Left hindlimb (tissue), 1 donor: ENCODE data around the gene FAM83G.

Experiments
- DNase-seq: peaks from one replicate; pipeline ENCODE4 v3.0.0-alpha.2; 2018

Gene FAM83G

DNA sequence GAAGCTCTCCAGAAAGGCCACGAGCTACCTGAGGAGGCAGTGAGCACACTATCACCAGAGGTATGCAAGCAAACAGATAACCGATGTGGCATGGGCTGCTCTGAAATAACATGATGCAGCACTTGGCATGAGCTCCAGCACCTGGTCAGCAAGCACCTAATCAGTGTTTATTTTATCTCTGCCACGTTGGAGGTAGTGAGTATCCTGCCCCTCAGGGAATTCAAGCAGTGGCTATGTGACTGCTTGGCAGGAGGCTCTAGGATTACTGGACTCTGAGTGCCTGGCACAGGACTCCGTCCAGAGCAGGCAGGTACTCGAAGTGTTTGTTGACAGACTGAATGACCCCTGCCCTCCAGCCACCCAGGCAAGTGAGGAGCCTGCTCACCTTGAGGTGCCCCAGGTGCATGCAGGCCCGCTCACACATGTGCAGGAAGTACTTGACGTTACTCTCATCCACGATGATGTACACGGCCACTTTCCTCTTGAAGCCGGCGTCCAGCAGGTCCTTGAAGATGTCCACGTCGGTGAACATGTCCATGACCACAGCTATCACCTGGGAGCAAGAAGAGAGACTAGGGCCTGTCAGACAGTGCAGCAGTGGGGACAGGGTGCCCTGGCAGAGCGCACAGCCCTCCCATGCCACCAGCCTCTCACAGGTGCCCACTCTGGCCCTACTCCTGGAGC, 16.6 kb downstream of the FAM83G start:
- DNase-seq: no peak

DNA sequence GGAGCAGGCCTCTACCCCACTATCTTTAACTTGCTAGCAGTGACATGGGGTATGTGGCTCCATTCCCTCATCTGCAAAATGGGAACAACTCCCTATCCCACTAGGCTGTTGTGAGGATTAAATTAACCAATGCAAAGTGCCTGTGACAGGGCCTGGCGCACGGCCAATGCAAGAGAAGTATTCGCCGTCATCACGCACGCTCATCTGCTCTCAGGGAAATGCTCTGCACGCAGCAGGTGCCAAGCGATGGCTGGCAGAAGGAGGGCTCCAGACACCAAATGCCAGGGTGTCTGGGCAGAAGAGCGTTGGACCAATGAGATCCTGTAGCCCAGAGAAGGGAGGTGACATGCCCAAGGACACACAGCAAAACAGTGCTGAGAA, 17.3 kb downstream of the FAM83G start:
- DNase-seq: no peak

DNA sequence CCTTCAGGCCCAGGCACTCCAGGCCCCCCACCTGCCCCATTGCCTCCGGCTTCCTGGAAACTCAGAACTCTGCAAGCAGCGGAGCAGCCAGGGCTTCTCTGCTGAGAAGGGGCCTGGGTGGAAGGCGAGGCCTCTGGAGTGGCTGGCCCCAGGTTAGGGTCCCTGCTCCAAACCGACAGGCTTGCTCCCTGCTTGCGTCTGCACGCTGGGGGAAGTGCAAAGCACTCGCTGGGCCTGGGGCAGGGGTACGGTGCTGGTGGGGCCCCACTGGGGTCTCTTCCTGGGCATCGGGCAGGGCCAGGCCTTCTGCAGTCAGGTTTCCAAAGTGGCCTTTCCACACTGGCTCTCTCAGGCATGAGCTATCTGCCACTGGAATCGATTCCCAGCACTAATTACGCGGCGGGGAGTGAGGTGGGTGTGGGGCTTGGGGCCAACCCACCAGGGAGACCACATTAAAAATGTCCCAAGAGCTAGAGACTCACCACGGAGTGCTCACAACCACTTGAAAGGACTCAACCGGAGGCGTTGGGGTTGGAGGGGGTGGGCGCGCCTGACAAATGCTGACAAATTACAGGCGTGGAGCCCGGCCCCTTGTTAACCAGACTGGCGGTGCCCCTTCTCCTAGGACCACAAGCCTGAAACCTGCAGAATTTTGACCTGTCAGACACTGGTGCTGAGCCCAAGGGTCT, 17.9 kb downstream of the FAM83G start:
- DNase-seq: no peak

DNA sequence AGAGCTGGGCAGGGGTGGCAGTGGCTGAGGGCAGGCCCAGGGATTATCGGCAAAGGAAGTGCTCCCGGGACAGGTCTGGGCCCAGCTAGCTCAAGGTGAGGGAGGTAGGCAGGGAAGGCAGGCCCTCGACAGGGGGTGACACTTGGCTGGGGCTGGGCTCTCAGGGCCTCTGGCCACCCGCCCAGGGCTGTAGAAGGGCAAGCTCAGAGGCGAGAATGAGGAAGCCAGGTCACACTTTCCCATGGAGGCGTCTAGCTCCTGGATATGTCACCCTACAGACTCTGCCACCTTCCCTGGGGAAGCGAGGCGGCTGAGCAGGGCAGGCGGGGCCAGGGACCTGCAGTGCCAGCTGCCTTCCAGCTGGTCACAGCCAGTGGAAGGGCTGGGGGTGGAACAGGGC, 19.1 kb downstream of the FAM83G start:
- no peak for DNase-seq

DNA sequence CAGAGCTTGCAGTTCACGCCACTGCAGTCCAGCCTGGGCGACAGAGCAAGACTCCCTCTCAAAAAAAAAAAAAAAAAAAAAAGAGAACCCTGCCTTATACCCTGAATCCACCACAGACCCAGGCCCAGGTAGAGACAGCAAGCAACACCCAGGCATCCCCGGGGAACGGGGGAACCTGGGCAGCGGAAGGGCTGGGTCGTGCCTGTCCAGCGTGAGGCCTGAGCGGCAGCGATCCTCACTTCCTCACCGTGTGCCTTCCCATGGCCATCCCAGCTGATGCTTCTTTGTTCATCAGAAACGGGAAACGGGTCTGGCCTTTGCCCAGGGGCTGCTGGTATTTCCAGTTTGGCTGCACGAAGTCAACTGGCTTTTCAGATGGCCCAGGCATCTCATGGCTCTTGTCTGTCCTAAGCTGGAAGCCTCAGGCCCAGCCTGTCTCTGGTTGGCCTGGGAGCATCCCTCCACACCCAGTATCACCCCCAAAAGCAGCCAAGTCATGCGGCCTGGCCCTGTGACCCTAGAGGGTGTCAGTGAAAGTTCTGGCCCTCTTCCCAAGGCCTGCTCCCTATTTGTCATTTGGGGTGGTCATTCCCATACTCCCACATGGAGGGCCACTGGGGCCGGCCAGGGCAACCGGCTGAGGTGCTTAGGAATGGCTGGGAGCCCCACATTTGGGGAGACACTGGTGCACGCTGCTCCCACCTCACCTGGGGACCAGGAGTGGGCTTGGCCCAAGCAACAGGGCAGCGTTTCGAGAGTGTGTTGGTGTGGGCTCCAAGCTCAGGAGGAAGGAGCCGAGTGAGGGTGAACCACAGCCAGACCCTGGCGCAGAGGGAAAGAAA, 20.1 kb downstream of the FAM83G start:
- no peak for DNase-seq

DNA sequence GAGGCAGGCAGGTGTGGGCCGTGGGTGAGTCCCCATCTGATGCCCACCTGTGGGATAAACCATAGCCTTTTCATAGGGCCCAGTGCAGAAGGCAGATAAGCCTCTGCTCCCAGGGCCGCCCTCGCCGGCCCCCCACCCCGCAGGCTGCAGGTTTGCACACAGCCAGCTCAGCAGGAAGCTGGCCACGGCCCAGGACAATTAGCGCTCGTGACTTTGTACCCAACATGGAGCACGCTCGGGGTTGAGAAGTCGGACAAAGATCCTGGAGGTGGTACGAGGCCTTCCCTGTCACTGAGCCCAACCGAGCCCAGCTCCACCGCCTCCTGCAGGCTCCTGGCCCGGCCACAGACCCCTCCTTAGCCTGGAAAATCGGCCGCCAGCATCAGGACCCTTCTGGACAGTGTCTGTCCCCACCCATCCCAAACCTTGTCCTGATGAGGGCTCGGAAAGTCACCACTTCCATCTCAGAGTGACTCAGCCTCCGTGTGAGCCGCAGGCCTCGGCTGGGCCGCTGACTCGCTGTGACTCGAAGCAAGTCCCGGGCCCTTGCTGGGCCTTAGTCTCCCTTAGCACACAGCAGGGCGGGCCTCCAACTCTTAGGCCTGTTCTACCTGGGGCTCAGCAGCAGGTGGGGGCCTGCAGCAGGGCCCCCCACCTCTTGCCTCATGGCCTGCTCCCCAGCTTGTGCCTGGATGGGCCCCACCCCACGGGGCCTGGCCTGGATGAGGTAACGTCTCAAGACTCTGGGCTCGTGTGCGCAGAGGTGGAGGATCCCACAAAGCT, 22.7 kb downstream of the FAM83G start:
- no peak for DNase-seq

DNA sequence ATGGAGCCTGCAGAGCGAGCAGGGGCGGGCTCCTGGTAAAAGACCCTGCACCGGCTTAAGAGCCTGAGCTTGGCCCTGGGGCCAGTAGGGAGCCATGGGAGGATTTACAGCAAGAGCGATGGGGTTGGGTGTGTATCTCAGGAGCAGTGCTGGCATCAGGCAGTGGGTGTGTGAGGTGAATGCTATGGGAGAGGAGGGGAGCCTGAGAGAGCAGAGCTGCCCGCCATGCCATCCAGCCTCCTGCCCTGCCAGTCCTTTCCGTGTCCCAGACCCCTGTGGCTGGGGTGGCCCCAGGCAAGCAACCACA, 23.3 kb downstream of the FAM83G start:
- no peak for DNase-seq

DNA sequence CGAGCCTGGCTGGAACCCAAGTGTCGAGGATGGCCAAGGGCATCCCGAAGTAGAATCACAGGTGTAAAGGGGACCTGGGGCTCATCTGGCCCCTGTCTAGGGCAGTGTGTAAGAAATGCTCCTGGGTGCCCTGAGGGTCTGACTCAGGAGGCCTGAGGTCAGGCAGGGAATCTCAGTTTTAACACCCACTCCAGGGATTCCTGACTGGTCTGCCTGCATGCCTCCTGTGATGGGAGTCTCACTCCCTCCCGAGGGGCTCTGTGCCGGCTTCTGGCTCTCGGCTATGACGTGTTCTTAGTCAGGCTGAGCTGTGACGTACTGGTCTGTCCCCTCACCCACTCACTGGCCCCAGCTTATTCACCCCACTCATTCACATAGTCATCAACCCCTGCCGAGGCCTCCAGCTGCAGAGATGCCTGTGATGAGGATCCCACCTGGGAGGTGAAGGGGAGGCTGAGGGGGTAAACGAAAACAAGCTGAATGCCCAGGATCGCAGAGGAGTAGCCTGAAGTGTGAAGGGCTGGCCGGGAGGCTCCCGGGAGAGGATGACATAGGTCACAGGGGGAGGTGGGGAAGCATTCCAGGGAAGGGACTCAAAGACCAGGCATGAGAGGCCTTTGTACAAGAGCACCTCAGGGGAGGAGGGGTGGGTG, 23.8 kb downstream of the FAM83G start:
- DNase-seq: no peak

DNA sequence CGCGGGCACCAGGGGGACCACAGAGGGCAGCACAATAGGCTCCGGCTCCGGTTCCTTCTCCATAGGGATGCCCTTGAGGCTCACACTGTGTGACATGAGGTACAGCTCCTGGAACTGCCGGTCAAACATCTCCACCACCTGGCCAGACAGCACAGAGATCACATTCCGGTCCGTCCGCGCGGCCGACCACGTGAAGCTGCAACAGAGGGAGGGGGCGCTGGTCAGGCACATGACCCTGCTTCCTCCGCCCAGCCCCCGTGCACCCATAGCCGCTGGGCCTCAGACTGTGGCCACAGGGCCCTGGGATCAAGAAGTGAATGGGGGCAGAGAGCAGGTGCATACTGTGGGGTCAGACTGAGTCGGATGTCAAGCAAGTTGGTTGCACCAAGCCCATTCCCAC, 25.9 kb downstream of the FAM83G start:
- DNase-seq: no peak

DNA sequence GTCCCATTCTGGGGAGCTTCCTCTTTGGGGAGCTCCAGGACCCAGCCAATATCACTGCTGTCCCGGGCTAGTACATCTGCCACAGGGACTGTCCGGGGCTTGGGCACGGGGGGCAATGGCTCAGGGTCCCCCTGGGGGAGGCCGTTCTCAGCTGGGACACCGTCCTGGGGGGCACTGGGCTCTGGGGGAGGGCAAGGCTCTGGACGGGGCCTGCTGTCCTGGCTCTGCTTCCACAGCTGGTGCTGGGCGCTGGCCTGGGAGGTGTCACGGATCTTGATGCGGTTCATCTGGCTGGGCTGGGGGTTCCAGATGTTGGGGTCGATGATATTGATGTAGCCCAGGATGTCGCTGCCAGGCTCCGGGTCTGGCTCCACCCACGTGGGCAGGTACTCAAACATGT, 26.5 kb downstream of the FAM83G start:
- DNase-seq: no peak

DNA sequence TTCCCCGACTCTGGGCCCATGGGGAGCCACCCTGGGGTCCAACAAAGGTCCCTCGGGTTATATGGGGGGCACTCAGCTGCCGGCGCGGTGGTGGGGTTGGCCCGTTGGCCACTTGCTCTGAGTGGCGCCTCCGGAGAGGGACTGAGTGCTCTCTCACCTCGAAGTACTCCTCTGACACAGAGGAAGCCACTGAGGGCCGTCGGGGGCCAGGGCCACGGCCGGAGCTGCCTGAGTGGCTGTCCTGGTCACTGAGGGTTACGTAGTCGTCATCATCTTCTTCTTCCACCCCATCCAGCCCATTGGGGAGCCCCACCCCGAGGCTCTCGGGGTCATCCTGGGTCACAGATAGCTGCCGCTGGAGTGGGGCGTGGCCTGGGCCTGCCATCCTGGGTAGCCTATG, 26.9 kb downstream of the FAM83G start:
- DNase-seq: no peak

DNA sequence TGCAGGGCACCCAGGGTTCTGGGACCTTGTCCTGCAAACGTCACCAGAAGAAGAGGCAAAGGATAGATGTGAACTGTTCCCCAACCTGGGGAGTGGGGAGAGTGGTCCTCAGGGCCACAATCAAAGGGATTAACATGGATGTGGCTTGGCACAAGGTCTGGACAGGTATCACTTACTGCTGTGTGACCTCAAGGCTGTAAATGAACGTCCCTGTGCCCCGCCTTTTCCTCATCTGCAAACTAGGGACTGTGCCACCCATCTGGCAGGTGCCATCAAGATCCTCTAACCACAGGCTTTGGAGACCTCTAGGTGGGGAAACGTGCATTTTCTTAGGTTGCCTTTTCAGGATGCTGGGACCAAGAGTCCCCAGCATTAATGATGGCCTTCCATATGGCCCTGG, 27.5 kb downstream of the FAM83G start:
- DNase-seq: no peak

DNA sequence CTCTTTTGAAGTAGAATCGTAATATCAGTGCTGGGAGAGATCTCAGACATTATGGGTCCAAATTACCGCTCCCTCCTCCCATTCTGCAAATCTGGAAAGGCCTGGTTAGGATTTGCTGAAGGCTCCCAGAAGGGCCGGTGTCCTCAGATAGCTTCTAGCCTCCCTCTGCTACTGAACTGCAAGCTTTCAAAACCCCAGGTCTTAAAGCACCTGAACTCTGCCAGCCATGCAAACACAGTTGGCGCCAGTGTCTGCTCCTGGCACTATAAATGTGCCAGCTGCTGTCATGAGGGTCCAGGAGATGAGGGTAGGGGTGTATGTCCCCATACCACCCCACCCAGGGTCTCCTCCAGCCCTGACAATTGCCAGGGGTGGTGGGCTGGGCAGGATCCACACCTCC, 28.4 kb downstream of the FAM83G start:
- DNase-seq: no peak

DNA sequence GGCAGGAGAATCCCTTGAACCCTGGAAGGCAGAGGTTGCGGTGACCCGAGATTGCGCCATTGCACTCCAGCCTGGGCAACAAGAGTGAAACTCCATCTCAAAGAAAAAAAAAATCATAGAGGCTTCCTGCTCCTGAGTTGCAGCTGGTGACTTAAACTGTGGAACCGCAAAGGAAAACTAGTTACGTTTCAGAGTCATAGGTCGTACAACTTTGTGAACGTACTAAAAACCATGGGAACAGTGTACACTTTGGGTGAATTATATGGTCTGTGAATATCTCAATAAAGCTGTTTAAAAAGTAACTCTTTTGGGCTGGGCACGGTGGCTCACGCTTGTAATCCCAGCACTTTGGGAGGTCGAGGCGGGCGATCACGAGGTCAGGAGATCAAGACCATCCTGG, 29.0 kb downstream of the FAM83G start:
- DNase-seq: no peak

DNA sequence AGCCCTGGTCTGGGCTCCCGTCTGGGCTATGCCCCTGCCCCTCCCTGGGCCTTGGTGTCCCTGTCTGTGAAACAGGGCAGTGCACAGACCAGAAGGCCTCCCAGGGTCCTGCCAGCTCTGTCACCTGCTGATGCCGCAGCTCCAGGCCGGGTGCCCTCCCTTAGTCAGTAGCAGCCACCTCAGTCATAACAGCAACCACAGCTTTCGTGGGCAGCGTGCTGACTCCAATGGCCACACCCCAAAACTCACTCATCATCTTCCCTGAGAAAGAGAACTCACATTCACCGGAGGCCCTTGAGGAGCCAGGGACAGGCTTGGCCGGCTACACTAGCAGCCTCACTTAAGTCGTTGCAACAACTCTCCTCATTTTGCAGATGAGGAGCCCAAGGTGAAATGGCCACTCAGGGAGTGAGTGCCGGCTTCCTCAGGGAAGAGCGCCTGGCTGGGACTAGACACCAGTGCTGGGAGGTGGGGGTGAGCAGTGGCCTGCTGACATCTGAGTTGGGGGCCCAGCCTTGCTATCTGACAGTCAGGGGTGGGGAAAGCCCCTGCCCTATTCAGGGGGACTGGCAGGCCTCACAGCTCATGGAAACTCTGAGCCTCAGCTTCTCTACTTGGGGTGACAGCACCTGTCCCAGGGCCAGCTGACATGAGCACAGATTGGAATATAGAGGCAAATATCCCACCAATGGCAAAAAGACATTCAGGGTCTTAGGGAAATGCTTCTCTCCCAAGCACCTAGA, 30.0 kb downstream of the FAM83G start:
- DNase-seq: no peak

DNA sequence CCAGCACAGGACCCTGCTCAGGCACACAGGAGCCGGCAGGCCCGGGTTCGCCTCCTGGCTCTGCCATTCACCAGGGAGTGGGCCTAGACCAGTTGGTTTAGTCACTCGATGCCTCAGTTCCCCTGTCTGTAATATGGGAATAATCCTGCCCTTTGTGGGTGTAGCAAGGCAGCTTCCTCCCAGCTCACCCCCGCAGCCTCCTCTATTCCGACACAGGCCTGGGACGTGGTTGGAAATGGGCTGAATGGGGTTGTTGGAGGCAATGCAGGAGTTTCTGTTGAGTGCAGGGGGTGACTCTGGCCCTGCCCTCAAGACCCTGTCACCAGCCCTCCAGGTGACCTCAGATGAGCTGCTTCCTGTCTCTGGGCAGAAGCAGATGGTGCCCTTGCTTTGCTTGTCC, 32.8 kb downstream of the FAM83G start:
- no peak for DNase-seq

DNA sequence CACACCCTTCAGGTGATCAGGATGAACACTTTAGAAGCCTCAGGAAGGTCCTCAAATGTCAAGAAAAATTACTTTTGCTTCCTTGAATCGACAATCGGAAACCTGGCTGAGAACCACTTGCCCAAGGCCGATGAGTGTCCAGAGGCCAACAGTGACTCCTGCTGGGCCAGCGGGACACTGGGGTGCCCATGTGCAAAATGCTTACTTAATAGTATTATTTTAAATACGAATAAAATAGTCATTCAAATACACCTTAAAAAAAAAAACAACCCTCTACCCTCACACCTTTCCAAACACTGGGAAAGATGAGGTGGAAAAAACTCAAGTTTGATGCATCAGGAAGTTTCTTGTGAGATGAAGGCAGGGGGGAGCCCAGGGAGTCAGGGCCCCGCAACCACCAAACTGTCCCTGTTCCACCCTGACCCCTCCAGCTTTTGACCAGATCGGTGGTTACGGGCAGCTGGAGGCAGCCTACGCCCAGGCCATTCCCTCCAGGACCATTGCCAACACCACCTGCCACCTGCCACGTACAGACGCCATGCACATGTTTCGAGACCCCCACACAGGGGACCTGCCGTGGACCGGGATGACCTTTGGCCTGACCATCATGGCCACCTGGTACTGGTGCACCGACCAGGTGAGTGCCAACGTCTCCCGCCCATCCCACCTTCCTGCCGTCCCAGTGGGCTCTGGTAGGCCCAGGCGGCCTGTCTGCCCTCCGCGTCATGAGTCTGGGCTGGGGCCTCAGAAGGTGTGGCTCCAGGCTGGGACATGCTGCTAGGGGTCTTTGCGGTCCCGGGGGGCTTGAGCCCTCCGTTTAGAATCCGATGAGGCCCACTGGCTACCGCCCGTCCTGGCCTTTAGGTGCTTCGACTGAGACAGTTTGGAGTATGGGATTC, 33.7 kb downstream of the FAM83G start:
- DNase-seq: no peak

DNA sequence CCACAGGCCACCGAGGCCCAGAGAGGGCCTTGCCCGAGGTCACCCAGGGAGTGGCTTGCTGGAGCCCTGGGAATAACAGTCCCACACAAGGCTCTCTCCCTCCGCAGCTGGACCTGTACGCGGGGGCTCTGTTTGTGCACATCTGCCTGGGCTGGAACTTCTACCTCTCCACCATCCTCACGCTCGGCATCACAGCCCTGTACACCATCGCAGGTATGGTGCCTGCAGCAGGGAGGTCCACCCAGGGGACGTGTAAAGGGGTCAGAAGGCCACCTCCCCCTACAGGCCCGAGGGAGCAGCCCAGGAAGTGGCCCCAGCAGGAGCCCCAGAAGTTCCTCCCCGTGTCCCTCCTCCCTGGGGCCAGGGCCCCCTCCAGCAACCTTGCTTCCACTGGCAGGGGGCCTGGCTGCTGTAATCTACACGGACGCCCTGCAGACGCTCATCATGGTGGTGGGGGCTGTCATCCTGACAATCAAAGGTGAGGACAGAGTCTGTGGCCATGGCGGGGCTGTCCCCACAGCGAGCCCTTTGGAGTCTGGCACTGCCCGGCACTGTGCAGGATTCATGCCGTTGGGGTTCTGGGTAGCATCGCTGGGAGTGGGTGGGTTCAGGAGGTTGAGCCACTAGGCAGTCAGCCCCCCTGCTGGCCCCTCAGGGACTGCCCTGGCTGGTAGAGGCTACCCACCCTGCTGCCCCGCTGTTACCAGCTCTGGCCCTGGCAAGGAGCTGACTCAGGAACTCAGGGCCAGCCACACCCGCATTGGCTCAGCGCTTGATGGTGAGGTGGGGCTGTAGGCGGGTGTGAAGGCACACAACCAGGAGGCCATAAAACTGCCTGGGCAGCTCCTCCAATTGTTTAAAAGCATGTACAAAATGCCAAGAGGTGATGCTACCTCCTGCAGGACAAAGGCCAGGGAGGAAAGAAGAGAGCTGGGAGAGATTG, 35.3 kb downstream of the FAM83G start:
- DNase-seq: no peak

DNA sequence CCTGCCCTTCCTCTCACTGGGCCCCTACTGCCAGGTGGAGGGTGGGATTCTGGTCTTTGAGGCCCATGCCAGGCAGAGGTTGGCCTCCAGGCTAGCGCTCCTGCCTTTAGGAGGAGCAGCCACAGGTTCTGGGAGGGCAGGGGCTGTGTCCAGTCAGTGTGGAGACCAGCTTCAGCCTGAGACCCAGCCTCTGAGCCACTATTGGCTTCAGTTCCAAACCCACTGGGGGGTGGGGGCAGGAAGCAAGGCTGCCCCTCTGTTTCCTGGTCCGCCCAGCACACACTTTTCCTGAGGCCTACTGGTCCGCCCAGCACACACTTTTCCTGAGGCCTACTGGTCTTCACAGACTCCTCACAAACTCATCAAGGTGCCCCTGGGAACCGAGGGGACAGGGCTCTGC, 36.2 kb downstream of the FAM83G start:
- DNase-seq: no peak

DNA sequence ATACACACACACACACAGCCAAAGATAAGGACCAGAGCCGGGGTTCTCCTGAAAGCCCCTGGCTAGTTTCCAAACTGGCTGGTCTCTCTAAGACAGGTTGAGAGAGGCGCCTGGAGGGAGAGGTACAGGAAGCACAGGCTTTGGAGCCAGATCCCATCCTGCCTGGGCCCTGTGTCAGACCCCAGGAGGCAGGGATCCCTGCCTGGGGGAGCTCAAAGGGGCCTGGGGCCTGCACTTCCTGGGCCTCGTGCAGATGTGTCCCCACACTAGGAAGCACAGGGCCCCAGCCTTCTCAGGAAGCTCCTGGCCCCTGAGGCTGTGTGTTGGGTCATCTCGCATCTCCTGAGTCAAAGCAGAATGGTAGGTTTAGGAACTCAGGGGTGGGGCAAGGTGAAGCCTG, 36.6 kb downstream of the FAM83G start:
- DNase-seq: no peak
